Activated CD8-positive, alpha-beta memory T cell treated with anti-CD3 and anti-CD28 coated beads, Interleukin-2, amount 50 U/mL, for 1 hour (primary cell): ENCODE results near the gene HEG1.
A peak's percentile ranks its signal among the peaks of the same experiment; 100 is the strongest.
"Not testable (repeated sequence)": the region's sequence is repeated elsewhere in the genome, so short reads cannot be mapped to it uniquely, and the experiment has no call there.

Source experiments
- DNase-seq: peaks from one replicate; pipeline ENCODE4 v3.0.0-alpha.2; 2020; ENCODE audit errors: extremely low read depth

The HEG1 gene, protein sequence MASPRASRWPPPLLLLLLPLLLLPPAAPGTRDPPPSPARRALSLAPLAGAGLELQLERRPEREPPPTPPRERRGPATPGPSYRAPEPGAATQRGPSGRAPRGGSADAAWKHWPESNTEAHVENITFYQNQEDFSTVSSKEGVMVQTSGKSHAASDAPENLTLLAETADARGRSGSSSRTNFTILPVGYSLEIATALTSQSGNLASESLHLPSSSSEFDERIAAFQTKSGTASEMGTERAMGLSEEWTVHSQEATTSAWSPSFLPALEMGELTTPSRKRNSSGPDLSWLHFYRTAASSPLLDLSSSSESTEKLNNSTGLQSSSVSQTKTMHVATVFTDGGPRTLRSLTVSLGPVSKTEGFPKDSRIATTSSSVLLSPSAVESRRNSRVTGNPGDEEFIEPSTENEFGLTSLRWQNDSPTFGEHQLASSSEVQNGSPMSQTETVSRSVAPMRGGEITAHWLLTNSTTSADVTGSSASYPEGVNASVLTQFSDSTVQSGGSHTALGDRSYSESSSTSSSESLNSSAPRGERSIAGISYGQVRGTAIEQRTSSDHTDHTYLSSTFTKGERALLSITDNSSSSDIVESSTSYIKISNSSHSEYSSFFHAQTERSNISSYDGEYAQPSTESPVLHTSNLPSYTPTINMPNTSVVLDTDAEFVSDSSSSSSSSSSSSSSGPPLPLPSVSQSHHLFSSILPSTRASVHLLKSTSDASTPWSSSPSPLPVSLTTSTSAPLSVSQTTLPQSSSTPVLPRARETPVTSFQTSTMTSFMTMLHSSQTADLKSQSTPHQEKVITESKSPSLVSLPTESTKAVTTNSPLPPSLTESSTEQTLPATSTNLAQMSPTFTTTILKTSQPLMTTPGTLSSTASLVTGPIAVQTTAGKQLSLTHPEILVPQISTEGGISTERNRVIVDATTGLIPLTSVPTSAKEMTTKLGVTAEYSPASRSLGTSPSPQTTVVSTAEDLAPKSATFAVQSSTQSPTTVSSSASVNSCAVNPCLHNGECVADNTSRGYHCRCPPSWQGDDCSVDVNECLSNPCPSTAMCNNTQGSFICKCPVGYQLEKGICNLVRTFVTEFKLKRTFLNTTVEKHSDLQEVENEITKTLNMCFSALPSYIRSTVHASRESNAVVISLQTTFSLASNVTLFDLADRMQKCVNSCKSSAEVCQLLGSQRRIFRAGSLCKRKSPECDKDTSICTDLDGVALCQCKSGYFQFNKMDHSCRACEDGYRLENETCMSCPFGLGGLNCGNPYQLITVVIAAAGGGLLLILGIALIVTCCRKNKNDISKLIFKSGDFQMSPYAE (N-terminal part only)

DNA sequence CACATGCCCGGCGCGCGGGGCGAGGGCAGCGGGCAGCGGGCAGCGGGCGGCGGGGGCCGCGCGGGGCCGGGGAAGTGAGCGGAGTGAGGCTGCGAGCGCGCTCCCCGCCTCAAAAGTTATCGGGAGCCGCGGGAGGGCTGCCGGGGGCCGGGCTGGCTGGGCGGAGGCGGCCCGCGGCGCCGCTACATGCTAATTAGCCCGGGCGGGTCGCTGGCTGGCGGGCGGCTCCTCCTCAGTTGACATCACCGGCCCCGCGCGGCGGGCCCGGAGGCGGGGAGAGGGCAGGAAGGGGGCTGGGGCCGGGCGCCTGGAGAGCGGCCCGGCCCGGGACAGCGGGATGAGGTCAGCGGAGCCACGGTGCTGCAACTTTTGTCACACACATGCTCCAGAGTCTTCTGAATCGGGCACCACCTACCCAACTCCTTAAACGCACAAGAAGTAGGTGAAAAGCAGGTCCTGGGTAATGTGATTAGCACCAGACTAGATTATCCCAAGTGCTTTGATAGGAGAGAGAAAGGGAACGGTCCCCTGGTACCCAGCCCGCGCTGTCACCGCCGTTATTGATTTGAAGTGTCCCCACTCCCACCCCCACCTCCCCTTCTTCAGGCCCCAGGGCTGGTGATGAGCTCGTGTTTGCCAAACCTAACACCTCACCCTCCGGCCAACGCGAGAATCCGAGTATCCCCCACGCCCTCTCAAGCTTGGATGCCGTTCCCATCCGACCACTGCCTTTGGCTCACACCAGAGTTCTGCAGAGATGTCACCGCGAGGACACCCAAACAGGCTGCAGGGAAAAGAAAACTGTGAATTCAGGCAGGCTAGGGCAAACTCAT, at the start of gene HEG1:
HEG1 (minus strand) TSS at position 85 of the 833 bp plus-strand sequence. CDS start 107 bp downstream, outside the sequence.
- peak; percentile 29 for DNase-seq

DNA sequence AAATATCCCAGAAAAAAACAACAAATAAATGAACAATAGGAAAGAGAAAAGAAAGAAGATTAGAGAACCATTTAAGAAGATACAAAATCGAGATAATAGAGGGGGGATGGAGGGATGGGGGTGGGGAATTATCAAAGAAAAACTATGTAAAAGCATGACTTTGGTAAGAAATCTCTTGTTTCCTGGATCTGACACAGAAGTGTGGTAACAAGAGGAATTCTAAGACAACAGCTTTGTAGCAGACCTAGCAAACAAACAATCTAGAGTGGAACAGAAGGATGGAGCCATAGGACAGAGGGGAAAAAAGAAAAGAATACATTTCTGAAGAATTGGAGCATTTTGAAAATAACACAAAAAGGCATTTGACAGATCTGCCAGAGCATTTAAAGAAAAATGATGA, 49.3 kb upstream of the HEG1 start:
- no peak for DNase-seq

DNA sequence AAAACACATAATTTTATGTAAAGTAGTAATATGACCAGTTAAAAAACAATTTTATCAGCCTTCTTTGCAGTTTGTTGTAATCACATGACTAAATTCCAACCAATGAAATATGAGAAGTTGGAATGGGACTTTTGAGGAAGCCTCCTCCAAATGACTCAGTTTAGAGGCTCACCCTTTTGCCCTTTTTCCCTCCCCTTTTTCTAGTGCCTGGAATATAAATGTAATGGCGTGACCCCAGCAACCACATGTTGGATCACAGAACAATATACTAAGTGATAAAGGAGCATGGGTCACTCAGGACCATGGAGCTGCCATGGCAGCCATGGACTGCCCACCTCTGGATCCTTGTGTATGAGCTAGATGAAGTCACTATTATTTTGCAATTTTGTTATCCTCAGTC, 48.8 kb upstream of the HEG1 start:
- DNase-seq, result no peak

DNA sequence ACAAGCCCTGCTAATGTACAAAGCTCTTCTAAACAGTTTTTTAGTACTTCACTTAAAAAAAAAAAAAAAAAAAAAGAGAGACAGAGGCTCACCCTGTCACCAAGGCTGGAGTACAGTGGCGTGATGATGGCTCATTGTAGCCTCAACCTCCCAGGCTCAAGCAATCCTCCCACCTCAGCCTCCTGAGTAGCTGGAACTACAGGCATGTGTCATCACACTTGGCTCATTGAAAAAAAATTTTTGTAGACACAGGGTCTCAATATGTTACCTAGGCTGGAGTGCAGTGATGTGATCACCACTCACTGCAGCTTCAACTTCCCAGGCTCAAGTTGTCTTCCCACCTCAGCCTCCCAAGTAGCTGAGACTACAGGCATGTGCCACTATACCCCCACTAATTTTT, 47.6 kb upstream of the HEG1 start:
- no peak for DNase-seq

DNA sequence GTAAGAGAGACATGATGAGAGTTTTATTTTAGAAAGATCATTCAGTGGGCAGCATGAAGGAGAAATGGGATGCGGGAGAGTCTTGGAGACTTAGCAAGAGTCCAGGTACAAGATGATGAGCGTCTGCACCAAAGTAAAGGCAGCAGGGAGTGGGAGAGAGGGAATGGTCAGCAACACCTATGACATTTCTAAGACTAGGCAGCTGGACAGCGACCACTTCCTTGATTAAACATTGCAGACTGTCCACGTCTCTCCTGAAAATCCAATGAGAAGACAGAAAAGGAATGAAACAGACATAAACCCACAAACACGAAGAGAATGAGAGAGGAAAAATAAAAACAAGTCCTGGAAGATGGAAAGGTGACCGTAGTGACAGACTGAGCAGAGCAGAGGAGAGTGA, 46.7 kb upstream of the HEG1 start:
- DNase-seq, result no peak

DNA sequence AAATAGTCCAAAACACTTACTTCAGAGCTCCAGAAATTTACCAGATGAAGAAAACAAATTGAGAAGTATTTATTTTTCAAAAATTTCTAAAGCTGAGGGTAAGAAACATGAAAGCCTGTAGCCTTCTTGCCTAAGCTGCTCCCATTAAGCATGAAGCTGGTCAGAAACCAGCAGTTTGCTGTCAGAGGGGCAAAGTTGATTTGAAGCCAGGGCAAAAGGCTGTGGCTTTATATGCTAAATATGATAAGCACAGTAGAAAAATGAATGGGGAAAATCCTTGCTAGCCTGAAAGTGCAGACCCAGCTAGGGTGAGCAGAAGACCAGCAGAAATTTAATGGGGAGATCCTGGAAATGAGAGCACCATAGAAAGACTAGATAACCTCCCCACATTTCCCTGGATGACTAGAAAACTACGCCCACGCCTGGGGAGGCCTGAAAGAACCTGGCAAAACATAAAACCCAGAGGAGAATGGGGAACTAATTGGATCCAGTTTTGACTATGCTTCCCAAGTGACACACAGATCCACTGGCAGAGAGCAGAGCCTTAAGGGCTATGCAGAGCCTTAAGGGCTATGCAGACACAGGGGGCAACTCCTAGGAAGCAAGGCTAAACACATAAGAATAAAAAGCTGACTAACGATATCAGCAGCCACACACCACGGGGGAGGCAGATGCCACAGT, 43.0 kb upstream of the HEG1 start:
- no peak for DNase-seq

DNA sequence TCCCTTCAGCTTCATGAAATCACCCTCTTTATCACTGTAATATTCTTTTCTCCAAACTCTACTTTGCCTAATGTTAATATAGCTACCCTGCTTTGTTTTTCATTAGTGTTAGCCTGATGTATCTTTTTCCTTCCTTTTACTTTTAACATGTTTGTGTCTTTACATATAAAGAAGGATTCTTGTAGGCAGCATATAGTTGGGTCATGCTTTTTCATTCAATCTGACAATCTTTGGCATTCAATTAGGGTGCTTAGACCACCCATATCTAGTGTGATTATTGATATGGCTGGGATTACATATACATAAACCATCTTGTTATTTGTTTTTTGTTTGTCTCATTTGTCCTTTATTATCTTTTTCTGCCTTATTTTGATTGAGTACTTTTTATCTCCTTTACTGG, 34.9 kb upstream of the HEG1 start:
- DNase-seq, result no peak

DNA sequence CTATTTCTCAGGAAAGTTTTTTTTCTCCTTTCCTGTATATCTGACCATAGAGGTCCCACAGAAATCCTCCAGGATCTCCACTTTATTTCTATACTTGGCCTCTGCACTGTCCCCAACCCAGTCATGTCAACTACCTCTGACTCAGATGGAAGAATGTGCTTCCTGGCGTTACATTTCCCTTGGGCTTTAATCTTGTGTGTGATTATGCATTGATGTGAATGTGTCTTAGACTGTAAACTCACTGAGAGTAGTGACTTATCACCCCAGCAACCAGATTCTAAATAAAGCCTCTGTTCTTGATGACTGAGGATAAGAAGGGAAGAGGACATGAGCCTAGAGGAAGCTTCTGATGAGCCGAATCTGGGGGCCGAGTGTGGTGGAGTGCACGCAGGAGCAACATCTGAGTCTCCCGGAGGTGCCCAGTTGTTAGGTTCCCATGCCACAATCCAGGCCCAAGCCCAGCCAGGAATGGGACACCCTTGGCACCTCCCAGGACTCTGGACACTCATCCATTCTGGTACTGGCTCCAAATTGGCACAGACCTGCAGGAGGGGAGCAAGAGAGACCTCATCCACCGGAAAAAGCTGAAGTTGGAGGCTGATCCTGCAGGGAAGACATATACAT, 32.1 kb upstream of the HEG1 start:
- DNase-seq, result no peak

DNA sequence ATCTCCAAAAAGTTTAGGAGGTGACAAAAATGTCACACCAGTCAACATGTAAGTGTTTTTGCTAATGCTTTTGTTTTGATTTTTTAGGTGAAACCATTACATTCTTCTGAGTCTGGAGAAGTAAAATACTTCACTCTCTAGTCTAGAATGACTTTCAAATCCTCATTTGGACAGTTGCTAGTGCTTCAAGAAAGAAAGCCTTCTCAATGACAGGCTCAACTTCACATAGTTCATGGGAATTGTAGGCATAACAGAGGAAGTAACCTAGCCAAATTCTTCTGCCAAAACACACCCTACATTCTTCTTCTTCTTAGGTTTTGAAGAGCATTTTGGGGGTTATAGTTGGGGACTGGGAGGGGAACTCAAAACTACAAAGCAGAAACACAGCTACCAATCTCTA, 29.4 kb upstream of the HEG1 start:
- no peak for DNase-seq

DNA sequence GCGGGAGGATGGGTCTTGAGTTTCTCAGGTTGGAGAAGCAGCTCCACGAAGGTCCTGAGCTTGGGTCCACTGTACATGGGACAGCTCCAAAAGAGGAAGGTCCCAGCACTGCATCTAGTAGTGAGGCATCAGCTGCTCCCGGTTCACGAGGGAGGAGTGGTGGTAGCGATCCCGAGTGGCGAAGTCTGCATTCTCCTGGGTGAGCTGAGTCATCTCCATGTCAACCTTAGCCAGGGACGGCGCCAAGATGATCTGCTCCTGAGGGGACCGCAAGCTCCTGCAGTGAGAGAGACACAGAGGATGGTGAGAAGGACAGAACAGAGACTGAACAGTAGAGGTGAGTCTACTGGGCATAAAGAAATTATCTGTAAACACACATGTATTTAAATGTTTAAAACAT, 28.0 kb upstream of the HEG1 start:
- DNase-seq, result no peak

DNA sequence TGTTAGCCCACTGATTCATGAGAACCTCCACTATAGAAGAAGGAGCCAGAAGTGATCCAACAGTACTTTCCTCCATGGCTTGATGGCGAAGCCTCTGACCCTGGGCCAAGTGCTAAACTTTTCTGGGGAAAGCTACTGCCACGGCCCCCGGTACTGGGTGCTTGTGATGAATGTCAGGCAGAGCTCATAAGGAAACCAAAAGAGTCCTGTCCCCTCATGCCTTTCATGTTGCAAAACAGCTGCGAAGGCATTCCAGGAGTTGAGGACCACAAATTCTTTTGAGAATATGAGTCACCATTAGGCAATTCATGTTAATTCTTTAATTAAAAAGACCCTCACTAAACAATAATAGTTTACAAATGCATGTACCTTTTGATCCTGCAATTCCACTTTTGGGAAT, 26.5 kb upstream of the HEG1 start:
- DNase-seq, result not testable (repeated sequence)

DNA sequence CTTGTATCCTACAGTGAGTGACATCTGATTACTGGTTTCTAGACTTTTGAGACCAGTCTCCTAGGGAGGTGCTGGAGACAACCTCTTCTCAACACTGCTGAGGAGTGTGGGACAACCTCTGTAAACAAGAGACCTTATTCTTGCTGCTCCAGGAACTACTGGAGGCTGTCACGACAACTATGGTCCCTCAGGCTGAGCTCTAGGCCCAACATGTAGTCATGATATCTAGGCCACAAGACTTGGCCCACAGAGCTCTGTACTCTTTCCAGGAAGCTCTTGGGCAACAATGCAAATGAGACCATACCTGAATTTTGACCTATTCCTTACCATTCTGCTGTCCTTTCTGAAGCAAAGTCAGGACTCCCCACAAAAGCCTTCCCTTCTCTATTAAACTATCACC, 24.3 kb upstream of the HEG1 start:
- DNase-seq, result no peak

DNA sequence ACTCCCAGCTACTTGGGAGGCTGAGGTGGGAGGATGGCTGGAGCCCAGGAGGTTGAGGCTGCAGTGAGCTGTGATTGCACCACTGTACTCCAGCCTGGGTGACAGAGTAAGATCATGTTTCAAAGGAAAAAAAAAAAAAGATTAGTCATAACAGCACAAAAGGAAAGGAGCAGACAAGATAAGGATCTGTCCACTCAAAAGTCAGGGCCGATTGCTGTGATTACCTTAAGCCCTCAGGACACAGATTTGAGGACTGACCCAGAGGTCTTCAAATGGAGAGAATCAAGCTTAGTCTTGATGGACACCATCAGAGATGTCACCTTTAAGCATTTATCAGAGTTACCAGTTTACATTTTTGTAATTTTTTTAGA, 23.9 kb upstream of the HEG1 start:
- DNase-seq, result no peak

DNA sequence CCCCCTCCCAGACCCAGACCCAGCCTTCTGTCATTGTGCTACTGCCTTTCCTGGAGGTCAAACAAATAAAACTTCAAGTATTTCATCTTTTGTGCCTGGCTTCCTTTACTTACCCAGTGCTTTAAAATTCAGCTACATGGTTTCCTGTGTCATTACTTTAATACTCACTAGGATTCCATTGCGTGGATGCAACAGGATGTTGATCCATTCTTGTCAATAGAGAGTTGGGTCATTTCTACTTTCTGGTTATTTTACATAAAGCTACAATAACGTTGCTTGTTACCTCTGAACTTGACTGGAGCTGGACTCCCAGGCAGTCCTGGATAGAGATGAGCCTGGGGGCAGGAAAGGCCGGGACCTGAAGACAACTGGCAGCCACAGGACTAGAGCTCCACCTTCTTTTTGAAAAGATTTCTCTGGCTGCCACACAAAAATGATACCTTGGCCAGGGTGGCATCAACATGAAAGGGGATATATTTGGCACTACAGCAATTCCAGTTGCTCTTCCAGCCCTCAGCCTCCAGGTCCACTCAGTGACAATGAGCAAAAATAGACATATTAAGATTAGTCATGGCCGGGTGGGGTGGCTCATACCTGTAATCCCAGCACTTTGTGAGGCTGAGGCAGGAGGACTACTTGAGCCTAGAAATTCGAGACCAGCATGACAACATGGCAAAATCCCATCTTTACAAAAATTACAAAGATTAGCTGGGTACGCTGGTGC, 23.3 kb upstream of the HEG1 start:
- no peak for DNase-seq

DNA sequence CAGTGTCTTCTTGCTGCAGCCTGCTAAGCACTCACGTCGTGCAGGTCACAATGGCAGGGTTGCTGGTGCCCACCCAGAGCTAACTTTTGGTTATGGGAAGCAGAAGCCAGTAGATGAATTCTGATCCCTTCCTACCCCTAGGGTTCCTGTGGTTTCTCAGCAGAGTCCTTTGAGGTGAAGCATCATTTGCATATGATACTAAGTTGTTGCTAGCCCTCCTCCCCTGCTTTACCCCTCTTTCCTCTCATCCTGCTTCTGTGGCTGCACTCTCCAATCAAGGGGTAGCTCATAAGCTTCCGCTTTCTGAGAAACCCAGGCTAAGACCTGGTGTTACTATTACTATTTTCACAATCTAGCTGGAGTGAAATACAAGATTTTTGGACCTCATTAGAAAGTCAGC, 22.1 kb upstream of the HEG1 start:
- no peak for DNase-seq

DNA sequence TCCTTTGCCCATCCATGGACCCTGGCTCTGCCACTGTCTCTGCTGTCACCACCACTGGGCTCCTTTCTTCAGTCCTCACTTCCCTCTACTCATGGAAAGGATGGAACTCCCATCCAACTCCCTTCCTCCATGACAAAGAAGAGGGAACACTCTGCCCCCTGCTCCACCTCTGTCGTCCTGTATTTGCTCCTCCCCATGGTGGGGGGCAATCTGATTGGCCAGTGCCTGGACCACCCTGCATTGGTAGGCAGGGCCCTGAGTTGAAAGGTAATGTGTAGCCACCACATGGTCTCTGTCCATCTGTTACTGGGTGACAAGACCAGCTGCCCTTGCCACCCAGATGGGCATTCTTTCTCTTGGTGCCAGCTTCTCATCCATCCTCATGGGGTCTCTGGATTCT, 20.7 kb upstream of the HEG1 start:
- DNase-seq, result no peak

DNA sequence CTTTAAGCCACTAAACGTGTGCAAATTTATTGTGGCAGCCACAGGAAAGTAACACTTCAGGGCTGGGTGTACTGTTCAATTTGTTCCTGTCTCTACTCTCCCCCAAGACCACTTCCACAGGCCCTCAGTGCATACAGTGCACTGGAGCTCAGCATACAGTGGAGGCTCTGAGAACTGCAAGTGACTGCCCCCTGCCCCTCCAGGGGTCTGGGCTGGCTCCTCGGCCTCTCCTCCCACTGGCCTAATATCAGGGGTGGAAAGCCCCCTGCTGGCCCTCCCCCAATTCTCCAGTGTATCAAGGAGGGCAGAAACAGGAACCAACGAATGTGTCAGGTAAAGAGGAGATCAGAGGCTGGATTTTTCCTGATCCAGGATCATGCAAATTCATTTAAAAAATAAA, 19.9 kb upstream of the HEG1 start:
- DNase-seq, result no peak

DNA sequence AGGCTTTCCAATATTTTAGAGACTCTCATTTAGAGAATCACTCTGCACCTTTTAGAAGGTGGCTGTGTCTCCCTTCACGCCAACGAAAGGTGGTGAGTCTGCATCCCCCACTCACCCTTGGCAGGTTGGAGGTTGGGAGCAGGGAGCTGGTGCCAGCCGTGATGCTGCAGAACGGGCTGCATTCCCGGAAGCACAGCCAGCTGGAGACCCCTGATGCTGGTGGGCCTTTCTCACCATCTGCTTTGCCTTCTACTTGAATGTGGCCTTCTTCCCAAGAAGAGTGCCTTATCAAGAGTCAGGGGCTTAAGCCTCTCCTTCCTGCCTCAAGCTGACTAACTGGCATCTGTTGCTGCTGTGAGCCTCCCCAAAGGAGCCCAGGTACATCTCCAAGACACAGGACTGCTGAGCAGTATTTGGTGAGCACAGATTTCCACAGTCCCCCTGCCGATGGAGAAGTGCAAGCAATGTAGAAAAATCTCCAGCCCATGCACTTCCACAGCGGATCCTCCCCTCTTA, 17.7 kb upstream of the HEG1 start:
- no peak for DNase-seq

DNA sequence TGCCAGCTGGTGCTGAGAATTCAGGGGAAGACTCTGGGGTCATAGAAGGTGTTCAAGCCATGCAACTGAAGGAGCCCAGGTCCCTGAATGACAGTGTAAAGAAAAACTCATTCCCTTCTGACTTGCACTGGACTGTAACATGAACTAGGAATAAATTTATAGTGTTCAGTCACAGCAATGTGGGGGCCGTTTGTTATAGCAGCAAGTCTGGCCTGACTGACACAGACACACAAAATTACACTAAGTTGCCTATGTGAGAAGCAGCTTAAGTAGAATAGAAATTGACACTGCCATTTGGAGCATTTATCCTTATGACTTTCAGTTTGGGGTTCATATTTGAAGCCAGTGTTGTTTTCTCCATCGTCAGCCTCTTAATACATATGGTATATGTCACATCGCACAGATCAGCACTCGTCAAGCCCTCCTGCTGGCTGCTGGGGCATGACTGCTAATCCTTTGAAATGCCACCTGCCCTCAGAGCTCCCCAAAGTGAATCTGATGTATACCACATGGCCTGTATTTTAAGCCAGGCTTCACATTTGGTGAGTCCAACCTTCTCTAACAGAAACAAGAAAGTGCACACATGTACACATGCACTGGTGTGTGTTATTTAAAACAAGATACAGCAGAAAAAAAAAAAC, 17.1 kb upstream of the HEG1 start:
- DNase-seq, result no peak
